ENCODE data around the gene CDR2. TPM values are rescaled to one million over a fixed set of nuclear protein-coding genes. Genes with fewer than 3 reads are reported as not detected.

CDR2 gene
- total and polyA plus RNA-seq, 9 donors = 12.7 to 30.3 (median 22.9) TPM

GRCh38 chr16:22395960-22396359, 21.5 kb upstream of the CDR2 start:
- no peak overlapping the region for H3K4me3 ChIP-seq
- H3K4me1 ChIP-seq (ENCODE audit: insufficient read depth) = no peaks in the 10 kb centered on the region
- no peaks in the 10 kb centered on the region for H3K36me3 ChIP-seq
- H3K27ac ChIP-seq = no peak overlapping the region
- TF ChIP-seq POLR2A (IDR thresholded peaks at IDR 0.05) = no peak
- no peak for TF ChIP-seq CTCF (IDR thresholded peaks at IDR 0.05)
- intact Hi-C loops (cut with DNase I) = no loop called here
- 94 to 97% (median 96%) methylated on average over 4 of the region's 4 CpGs for WGBS, 3 donors
- no peaks in the 10 kb centered on the region for H3K9me3 ChIP-seq
- H3K27me3 ChIP-seq = no peaks in the 10 kb centered on the region
- DNase-seq = no peak

- DNase-seq = no peak
- TF ChIP-seq CTCF (IDR thresholded peaks at IDR 0.05) (no peak), POLR2A (IDR thresholded peaks at IDR 0.05) (no peak), EP300 (IDR thresholded peaks at IDR 0.05) (no peak)
- H3K36me3 ChIP-seq = no peaks in the 10 kb centered on the region
- no peak overlapping the region for H3K4me3 ChIP-seq
- intact Hi-C loops (cut with DNase I) = no loop called here
- no peaks in the 10 kb centered on the region for H3K4me1 ChIP-seq (ENCODE audit: insufficient read depth)
- no peaks in the 10 kb centered on the region for H3K27me3 ChIP-seq
- WGBS, 3 donors = 98 to 100% (median 98%) methylated on average over 1 of the region's 1 CpG
- no peak overlapping the region for H3K27ac ChIP-seq
- H3K9me3 ChIP-seq = no peaks in the 10 kb centered on the region
Measured at GRCh38 chr16:22394121-22394520, 19.7 kb upstream of the CDR2 start.

- H3K4me1 ChIP-seq (ENCODE audit: insufficient read depth) = peaks cover 4% of the 10 kb centered on the region
- no peak overlapping the region for H3K27ac ChIP-seq
- no peak for TF ChIP-seq EP300 (IDR thresholded peaks at IDR 0.05)
- no peak for TF ChIP-seq CTCF (IDR thresholded peaks at IDR 0.05)
- no peak for TF ChIP-seq POLR2A (IDR thresholded peaks at IDR 0.05)
- intact Hi-C loops (cut with DNase I) = no loop called here
- no peaks in the 10 kb centered on the region for H3K36me3 ChIP-seq
- no peak for DNase-seq
- no peaks in the 10 kb centered on the region for H3K27me3 ChIP-seq
- H3K4me3 ChIP-seq = no peak overlapping the region
- WGBS, 3 donors = 80 to 86% (median 83%) methylated on average over 3 of the region's 3 CpGs
- no peaks in the 10 kb centered on the region for H3K9me3 ChIP-seq
Measured at GRCh38 chr16:22388101-22388644, 13.8 kb upstream of the CDR2 start.

GRCh38 chr16:22386976-22387375, 12.6 kb upstream of the CDR2 start:
- H3K36me3 ChIP-seq = no peaks in the 10 kb centered on the region
- peaks cover 4% of the 10 kb centered on the region for H3K4me1 ChIP-seq (ENCODE audit: insufficient read depth)
- intact Hi-C loops (cut with DNase I) = no loop called here
- DNase-seq = no peak
- H3K27ac ChIP-seq = peak overlapping the region in 1 of 2 donors; percentile 33
- no peak overlapping the region for H3K4me3 ChIP-seq
- 3 to 19% (median 10%) methylated on average over 2 of the region's 2 CpGs for WGBS, 3 donors
- no peaks in the 10 kb centered on the region for H3K9me3 ChIP-seq
- TF ChIP-seq CTCF (IDR thresholded peaks at IDR 0.05) (no peak), POLR2A (IDR thresholded peaks at IDR 0.05) (no peak), EP300 (IDR thresholded peaks at IDR 0.05) (no peak)
- H3K27me3 ChIP-seq = no peaks in the 10 kb centered on the region

Data from ovary (tissue), 9 donors.